ENCODE data around the gene LAMA3.

Gene LAMA3

GRCh38 chr18:23833714-23834113 is 144.5 kb downstream of the LAMA3 start:
- TF ChIP-seq CTCF (IDR thresholded peaks at IDR 0.05; ENCODE audit: insufficient read depth, low read depth, low read length, missing control alignments): no peak
- DNase-seq (ENCODE audit: low read depth): no peak

GRCh38 chr18:23835091-23835490 is 145.8 kb downstream of the LAMA3 start:
- no peak for TF ChIP-seq CTCF (IDR thresholded peaks at IDR 0.05; ENCODE audit: insufficient read depth, low read depth, low read length, missing control alignments)
- H3K4me3 ChIP-seq (ENCODE audit: low read length): no peak overlapping the region
- DNase-seq (ENCODE audit: low read depth): peak; percentile 53

More at GRCh38 chr18:23833714-23834113, 144.5 kb downstream of the LAMA3 start:
- no peak overlapping the region for H3K4me3 ChIP-seq (ENCODE audit: low read length)

- TF ChIP-seq CTCF (IDR thresholded peaks at IDR 0.05; ENCODE audit: insufficient read depth, low read depth, low read length, missing control alignments): no peak
- no peak overlapping the region for H3K4me3 ChIP-seq (ENCODE audit: low read length)
- DNase-seq (ENCODE audit: low read depth): peak; percentile 32
Observed at GRCh38 chr18:23835506-23835905, 146.3 kb downstream of the LAMA3 start.

- no peak for TF ChIP-seq CTCF (IDR thresholded peaks at IDR 0.05; ENCODE audit: insufficient read depth, low read depth, low read length, missing control alignments)
- no peak overlapping the region for H3K4me3 ChIP-seq (ENCODE audit: low read length)
- DNase-seq (ENCODE audit: low read depth): peak; percentile 85
Observed at GRCh38 chr18:23837591-23837990, 148.3 kb downstream of the LAMA3 start.

- no peak overlapping the region for H3K4me3 ChIP-seq (ENCODE audit: low read length)
- no peak for TF ChIP-seq CTCF (IDR thresholded peaks at IDR 0.05; ENCODE audit: insufficient read depth, low read depth, low read length, missing control alignments)
- no peak for DNase-seq (ENCODE audit: low read depth)
Observed at GRCh38 chr18:23838233-23838632, 149.0 kb downstream of the LAMA3 start.

- no peak overlapping the region for H3K4me3 ChIP-seq (ENCODE audit: low read length)
- TF ChIP-seq CTCF (IDR thresholded peaks at IDR 0.05; ENCODE audit: insufficient read depth, low read depth, low read length, missing control alignments): no peak
- peak; percentile 83 for DNase-seq (ENCODE audit: low read depth)
Observed at GRCh38 chr18:23838801-23839366, 149.6 kb downstream of the LAMA3 start.

- DNase-seq (ENCODE audit: low read depth): no peak
- H3K4me3 ChIP-seq (ENCODE audit: low read length): no peak overlapping the region
- TF ChIP-seq CTCF (IDR thresholded peaks at IDR 0.05; ENCODE audit: insufficient read depth, low read depth, low read length, missing control alignments): no peak
Observed at GRCh38 chr18:23842305-23842704, 153.1 kb downstream of the LAMA3 start.
